Central memory CD4-positive, alpha-beta T cell (primary cell): Measurements from ENCODE around the gene PDE8A.
"Not testable (repeated sequence)": the region's sequence is repeated elsewhere in the genome, so short reads cannot be mapped to it uniquely, and the experiment has no call there.

ENCODE experiments used
- DNase-seq: peaks from one replicate; pipeline ENCODE4 v3.0.0; 2022

Gene PDE8A

DNA sequence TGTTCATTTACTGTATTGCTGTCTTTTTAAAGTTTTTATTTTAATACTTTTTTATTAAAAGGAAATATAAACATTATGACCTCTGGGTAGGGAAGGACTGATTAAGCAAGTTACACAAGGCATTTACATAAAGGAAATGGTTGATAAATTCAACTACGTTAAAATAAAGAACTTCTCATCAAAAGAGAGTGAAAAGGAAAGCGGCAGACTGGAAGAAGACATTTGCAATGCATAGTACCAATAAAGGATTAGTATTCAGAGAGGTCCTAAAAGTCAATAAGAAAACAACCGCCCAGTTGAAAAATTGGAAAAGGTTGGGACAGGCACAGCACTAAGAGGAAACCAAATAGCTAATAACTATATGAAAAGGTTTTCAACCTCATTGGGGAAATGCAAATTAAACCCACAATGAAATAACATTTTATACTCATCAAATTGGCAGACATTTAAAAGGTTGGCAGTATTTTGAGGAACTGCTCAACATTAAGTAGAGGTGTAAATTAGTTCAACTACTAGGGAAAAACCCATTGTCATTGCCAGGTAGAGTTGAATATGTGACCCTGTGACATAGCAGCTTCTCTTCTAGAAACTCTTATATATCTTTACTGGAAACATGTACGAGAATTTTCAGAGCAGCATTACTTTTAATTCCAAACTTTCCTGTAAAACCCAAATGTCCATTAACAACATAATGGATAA is 9.5 kb downstream of the PDE8A start:
- no peak for DNase-seq

DNA sequence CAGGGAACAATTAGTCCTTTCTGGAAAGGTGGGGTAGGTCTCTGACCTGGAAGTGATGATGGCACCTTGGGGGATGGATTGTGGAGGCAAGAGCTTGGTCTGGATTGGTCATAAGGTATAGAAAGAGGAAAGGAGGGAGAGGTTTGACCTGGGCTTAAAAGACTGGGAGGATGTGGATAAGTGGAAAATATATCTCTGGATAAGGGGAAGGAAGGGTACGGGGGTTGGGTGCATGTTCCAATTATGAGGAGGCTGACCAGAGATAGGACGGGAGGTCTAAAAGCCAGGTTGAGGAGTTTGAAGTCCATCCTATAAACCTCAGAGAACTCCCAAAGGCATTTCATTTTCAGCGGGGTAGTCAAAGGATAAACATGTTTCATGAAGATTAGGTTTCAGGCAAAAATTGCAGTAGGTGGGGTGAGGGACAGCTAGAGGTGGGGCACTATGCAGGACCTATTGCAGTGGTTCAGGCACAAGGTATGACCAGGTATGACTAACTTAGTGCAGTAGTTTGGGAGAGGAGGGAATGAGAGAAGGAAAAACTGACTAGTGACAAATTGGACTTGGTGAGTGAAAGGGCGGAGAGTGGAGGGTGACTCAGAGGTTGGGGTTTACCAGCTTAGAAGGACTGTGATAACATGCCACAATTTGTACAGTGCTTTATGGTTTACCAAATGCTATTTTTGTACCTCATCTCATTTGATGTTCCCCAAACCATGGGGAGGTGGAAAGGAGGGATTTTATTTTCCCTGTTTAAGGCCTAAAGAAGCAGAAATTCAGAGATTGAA is 10.7 kb downstream of the PDE8A start:
- DNase-seq: no peak

- DNase-seq: no peak
Observed at GRCh38 chr15:84996055-84996454, 14.4 kb downstream of the PDE8A start.

DNA sequence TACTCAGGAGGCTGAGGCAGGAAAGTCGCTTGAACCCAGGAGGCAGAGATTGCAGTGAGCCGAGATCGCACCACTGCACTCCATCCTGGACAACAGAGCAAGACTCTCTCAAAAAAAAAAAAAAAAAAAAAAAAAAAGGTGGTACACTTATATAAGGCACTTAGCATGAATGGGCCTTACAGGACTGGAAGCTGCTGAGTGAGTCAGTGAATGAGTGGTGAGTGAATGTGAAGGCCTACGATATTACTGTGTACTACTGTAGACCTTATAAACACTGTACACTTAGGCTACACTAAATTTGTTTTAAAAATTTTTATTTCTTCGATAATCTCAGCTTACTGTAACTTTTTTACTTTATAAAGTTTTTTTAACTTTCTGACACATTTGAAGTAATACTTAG is 15.1 kb downstream of the PDE8A start:
- not testable (repeated sequence) for DNase-seq

DNA sequence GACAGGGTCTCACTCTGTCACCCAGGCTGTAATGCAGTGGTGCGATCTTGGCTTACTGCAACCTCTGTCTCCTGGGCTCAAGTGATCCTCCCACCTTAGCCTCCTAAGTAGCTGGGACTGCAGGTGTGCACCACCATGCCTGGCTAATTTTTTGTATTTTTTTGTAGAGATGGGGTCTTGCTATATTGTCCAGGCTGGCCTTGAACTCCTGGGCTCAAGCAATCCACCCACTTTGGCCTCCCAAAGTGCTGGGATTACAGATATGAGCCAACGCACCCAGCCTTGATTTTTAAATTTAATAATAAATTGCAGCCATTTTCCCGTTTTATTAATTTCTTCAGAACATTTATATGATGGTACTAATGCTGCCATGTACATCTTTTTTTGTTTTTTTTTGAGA is 15.6 kb downstream of the PDE8A start:
- not testable (repeated sequence) for DNase-seq

DNA sequence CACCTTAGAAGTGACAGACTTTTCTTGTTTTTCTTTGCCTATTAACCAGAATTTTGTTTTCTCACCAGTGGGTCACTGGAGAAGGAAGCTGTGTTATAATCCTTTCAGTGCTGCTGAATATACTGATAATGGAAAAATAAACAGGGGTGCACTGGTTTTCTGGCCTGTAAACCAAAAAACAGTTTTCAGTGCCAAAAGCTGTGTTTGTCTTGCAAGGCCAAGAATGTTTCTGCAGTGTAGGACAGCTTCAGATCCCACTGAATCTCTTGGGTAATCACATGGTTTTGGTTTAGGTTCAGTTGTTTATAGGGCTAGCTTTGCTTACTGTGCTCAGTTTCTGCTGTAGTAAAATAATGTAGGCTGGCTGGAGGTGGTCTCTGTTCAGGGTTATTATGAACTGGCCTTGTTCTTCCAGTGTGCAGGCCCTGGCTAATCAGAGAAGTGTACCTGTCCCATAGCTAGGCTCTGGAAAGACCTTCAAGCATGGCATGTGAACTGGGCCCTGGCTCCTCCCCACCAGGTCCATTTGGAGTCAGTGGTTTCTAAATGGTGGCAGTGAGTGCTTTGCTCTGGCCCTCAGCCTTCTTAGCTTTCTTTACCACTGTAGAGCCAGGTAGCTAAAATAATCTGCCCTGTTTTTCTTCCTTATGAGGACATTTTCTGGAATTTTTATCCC is 18.7 kb downstream of the PDE8A start:
- DNase-seq: no peak

- DNase-seq: no peak
Observed at GRCh38 chr15:85000937-85001336, 19.3 kb downstream of the PDE8A start.

DNA sequence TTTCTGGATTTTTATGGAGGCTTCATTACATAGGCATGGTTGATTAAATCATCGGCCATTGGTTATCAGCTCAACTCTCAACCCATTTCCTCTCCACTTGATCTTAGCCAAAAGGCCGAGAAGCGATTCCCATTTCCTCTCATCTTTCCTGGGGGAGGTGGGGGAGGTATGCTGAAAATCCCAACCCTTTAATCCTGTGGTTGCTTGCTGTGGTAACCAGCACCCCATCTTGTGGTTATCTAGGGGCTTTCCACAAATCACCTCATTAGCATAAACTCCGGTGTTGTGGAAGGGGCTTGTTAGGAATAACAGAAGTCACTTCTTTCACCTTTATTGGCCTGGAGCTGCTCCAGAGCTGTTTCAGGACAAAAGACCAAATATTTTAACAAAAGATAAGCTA is 20.9 kb downstream of the PDE8A start:
- DNase-seq: peak; percentile 11

DNA sequence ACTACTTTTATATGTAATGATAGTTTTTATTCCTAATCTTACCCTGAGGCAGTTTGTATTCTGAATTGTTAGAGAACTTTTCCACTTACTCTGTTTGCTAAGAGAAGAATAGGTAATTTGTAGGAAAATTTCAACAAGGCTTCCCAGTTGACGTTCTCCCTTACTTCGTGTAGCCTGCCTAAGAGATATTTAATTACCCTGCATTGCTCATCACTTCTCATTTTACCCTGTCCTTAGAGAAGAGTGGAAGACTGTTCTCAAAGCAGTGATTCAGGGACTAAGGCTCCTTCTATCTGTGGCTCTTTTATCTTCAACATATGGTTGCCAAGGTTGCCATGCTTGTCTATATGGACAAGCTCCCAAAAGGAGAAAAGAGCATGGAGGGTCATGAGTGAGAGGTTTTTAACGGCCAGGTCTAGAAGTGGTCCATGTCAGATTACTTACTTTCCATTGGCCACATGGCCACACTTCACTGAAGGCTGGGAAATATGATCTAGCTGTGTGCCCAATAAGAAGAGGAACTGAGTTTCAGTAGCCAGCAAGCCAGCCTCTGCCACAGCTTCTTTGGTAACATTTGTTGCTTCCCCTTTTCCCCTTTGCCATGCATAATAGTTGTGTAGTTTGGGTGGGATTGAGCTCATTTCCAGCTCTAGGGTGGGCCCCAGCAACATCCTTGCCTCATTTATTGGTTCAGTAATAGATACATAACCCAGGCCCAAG is 22.1 kb downstream of the PDE8A start:
- no peak for DNase-seq

DNA sequence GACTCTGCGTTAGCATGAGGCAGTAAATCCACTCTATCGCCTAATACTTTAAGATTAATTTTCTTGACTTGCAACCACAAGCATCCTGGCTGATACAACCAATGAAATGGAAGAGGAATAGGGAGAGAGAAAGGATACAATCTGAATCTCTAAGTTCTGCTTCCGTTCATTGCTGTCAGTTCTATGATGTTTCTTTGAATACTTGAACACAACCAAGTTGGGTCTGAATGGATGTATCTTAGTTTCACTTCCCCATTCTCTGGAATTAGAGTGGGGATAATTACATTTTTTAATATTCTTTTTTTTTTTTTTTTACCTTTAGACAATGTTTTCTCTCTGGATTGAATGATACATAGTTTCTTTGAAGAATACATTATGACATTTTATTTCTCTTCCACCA is 22.9 kb downstream of the PDE8A start:
- DNase-seq: no peak

GRCh38 chr15:85005319-85005718 is 23.7 kb downstream of the PDE8A start:
- no peak for DNase-seq

DNA sequence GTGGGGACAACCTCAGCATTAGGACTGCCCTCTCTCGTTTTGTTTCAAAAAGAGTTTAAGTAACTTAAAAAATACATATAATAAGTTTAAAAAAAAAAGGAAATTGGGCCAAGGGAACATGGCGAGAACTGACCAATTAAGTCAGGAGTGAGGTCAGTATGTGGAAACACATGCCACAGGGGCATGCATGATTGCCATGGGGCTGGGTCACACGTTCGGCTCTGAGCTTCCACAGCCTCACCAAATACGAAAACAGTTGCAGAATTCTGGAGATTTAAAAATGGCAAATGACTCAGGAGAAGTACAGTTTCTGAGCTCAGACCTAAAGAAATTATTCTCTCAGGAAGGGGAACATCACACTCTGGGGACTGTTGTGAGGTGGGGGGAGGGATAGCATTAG is 24.1 kb downstream of the PDE8A start:
- no peak for DNase-seq

DNA sequence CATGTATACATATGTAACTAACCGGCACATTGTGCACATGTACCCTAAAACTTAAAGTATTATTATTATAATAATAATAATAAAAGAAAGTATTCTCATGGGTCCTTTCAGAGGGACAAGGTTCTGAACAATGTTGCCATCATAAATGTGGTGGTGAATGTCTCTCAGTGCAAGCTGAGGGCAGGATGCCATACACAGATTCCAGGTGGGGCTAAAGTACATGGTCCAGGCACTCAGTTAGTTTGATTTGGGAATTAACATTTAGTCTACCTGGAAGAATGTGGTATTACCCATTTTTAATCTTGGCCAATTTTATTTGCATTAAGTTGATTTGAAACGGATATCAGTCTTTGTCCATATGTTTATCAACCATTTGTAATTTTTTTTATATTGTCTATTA is 24.5 kb downstream of the PDE8A start:
- no peak for DNase-seq

DNA sequence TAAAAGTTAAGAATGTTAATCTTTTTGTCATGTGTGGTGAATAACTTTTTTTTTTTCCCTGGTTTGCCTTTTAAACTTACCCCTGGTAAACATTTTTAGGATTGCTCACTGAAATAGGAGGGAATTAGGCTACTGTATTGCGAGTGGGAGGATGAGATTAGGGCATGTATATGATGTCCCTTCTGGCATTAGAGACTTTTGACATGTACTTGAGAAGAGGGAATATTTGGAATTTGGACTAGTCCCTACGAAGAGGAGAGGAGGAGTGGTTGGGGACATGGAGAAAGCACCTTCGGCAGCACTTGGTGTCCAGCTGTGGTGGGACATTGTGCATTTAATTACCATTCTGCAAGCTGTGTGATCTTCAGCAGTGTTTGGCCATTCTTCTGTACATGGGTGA is 25.0 kb downstream of the PDE8A start:
- no peak for DNase-seq

GRCh38 chr15:85007137-85007536 is 25.5 kb downstream of the PDE8A start:
- DNase-seq: no peak

GRCh38 chr15:85007741-85008397 is 26.2 kb downstream of the PDE8A start:
- DNase-seq: no peak

- DNase-seq: no peak
Observed at GRCh38 chr15:85008474-85009260, 27.0 kb downstream of the PDE8A start.

GRCh38 chr15:85009435-85009834 is 27.8 kb downstream of the PDE8A start:
- no peak for DNase-seq

DNA sequence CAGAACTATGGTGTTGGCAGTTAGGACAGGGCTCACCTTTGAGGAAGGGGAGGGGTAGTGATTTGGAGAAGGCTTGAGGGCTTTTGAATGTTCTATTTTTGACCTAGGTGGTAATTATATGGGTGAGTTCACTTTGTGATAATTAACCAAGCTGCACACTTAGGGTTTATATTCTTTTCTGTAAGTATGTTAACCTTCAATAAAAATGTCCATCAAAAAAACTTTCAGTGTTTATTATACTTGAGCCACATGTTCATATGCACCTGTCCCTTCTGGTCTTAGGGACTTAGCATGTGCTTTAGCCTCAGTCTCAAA is 28.4 kb downstream of the PDE8A start:
- no peak for DNase-seq

DNA sequence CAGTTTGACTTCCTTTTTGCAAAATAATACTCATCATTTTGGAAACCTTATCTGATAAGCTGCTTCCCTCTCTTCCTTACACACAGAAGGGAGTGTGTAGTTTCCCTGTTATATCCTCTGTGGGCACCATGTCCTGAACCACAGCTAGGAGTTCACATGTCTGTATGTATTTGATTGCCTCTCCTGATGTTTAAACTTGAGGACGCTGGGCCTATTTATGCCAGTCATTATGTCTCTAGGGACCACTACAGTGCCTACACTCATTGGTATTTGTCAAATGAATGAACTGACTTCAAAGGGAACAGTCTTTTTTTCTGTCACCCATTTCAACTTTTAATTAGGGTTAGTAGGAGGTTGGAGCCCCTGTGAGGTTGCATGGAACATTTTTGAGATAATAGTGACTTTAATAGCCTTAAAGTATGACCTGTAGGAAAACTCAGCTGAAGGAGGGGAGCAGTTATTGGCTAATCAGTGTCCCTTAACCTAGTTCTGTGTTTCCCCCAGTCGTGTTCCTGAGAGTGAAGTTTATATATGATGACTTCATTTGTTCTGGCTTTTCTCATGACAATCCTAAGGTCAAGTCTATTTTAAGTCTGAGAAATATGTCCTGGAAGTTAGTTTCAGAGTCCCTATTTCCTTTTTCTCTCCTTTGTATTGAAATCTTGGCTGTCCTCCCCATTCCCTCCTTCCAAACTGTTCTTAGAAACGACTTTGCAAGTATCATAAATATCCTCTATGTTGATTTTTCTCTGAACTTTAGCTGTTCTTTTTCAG is 28.9 kb downstream of the PDE8A start:
- DNase-seq: no peak

DNA sequence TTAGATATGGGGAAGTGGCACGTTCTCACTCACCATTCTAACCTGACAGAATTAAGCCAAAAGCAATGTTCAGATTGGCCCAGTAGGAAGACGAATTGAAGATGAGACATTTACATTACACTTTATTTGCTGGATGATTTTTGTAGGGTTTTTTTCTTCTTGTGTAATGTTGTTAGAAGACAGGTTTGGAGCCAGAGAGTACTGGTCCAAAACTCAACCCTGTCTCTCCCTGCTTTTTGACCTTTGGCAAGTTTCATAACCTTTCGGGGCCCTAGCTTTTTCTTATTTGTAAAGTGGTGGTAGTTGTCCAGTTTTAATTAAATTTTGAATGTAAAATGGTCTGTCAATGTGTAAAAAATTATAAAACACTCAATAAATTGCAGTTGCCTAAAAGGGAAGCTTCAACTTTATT is 29.5 kb downstream of the PDE8A start:
- DNase-seq: no peak
